ENCODE results near the gene LRRC9.

Gene LRRC9

GRCh38 chr14:59983048-59983447 lies 63.1 kb downstream of the LRRC9 start:
- H3K9me3 ChIP-seq (ENCODE audit: control insufficient read depth, insufficient read depth, low read depth, low read length): no peaks in the 10 kb centered on the region
- no peak overlapping the region for H3K4me3 ChIP-seq (ENCODE audit: low read depth, low read length)
- ChIA-PET POLR2A (no interaction called here), CTCF (interaction anchor here (1.4 kb wide), 1 partner anchor 18 kb away, joined by 6 read pairs; no protein-coding TSS in a partner anchor)
- H3K36me3 ChIP-seq (ENCODE audit: control insufficient read depth in 2 of 2, insufficient read depth in 1 of 2, low read length in 2 of 2): no peaks in the 10 kb centered on the region
- TF ChIP-seq OSR2 (tag by site-specific recombination; IDR thresholded peaks at IDR 0.05) (no peak), WT1 (tag by site-specific recombination; IDR thresholded peaks at IDR 0.05) (no peak), GFI1B (tag by site-specific recombination; IDR thresholded peaks at IDR 0.05) (no peak), ZNF211 (tag by site-specific recombination; IDR thresholded peaks at IDR 0.05; ENCODE audit: low read depth) (no peak), ZNF362 (tag by site-specific recombination; IDR thresholded peaks at IDR 0.05) (no peak), OVOL3 (tag by site-specific recombination; IDR thresholded peaks at IDR 0.05) (no peak), SP2 (tag by site-specific recombination; IDR thresholded peaks at IDR 0.05) (no peak), ZNF37A (tag by site-specific recombination; IDR thresholded peaks at IDR 0.05) (no peak), ZBTB8A (tag by site-specific recombination; IDR thresholded peaks at IDR 0.05) (no peak), ZNF776 (tag by site-specific recombination; IDR thresholded peaks at IDR 0.05; ENCODE audit: borderline replicate concordance) (no peak), ZNF785 (tag by site-specific recombination; IDR thresholded peaks at IDR 0.05) (no peak), ZNF677 (tag by site-specific recombination; IDR thresholded peaks at IDR 0.05) (no peak), ZBTB48 (tag by site-specific recombination; IDR thresholded peaks at IDR 0.05) (no peak)
- H3K4me1 ChIP-seq (ENCODE audit: control insufficient read depth, insufficient read depth, low read length): no peaks in the 10 kb centered on the region
- H3K27ac ChIP-seq (ENCODE audit: extremely low read depth, low read depth, low read length): no peak overlapping the region

GRCh38 chr14:59986556-59987059 lies 66.7 kb downstream of the LRRC9 start:
- CTCF ChIA-PET: interaction anchor here (0.7 kb wide), 1 partner anchor 15 kb away, joined by 3 read pairs; no protein-coding TSS in a partner anchor
- Histone ChIP-seq H3K4me3 (ENCODE audit: low read depth, low read length) (no peak overlapping the region), H3K36me3 (ENCODE audit: control insufficient read depth in 2 of 2, insufficient read depth in 1 of 2, low read length in 2 of 2) (no peaks in the 10 kb centered on the region), H3K4me1 (ENCODE audit: control insufficient read depth, insufficient read depth, low read length) (no peaks in the 10 kb centered on the region), H3K9me3 (ENCODE audit: control insufficient read depth, insufficient read depth, low read depth, low read length) (no peaks in the 10 kb centered on the region), H3K27ac (ENCODE audit: extremely low read depth, low read depth, low read length) (no peak overlapping the region)
- POLR2A ChIA-PET: no interaction called here
- TF ChIP-seq ZNF639 (tag by site-specific recombination; IDR thresholded peaks at IDR 0.05): no peak

- Histone ChIP-seq H3K27ac (ENCODE audit: extremely low read depth, low read depth, low read length) (no peak overlapping the region), H3K36me3 (ENCODE audit: control insufficient read depth in 2 of 2, insufficient read depth in 1 of 2, low read length in 2 of 2) (no peaks in the 10 kb centered on the region)
- CTCF ChIA-PET: interaction anchor here (0.5 kb wide), 1 partner anchor 370 kb away, joined by 3 read pairs; no protein-coding TSS in a partner anchor
Measured at GRCh38 chr14:59997449-59997848, 77.5 kb downstream of the LRRC9 start.

DNA sequence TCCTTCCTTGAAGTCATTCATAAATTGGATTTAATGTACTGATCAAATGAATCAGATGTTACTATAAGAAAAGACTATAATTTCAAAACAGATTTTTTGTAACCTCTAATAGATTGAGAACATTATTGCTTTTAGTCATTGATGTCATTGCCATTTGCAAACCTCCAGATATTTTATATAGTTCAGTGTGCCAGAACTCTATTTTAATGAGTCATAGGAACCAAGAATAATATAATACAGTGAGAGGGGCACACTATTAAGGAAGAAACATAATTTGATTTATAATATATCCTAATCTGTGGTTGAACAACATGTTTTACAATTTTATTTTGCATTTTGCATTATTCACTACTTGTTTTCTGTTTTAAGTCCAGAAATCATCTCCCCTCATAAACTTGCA lies 78.0 kb downstream of the LRRC9 start:
- H3K9me3 ChIP-seq (ENCODE audit: control insufficient read depth, insufficient read depth, low read depth, low read length): no peaks in the 10 kb centered on the region
- H3K4me1 ChIP-seq (ENCODE audit: control insufficient read depth, insufficient read depth, low read length): no peaks in the 10 kb centered on the region
- CTCF ChIA-PET: interaction anchor here (0.5 to 0.7 kb wide), 2 partner anchors 33 to 370 kb away, joined by 3 read pairs; no protein-coding TSS in a partner anchor
- no peak overlapping the region for H3K27ac ChIP-seq (ENCODE audit: extremely low read depth, low read depth, low read length)
- no peak overlapping the region for H3K4me3 ChIP-seq (ENCODE audit: low read depth, low read length)
- no peak for TF ChIP-seq KLF7 (tag by site-specific recombination; IDR thresholded peaks at IDR 0.05; ENCODE audit: borderline replicate concordance)
- TF ChIP-seq KLF17 (tag by site-specific recombination; IDR thresholded peaks at IDR 0.05): no peak
- TF ChIP-seq BCL6B (tag by site-specific recombination; IDR thresholded peaks at IDR 0.05): no peak
- TF ChIP-seq ATF2 (tag by site-specific recombination; IDR thresholded peaks at IDR 0.05; ENCODE audit: low read depth): no peak
- no peak for TF ChIP-seq GFI1B (tag by site-specific recombination; IDR thresholded peaks at IDR 0.05)
- no peak for TF ChIP-seq ZNF530 (tag by site-specific recombination; IDR thresholded peaks at IDR 0.05; ENCODE audit: low read depth)
- TF ChIP-seq, protein P1, sequence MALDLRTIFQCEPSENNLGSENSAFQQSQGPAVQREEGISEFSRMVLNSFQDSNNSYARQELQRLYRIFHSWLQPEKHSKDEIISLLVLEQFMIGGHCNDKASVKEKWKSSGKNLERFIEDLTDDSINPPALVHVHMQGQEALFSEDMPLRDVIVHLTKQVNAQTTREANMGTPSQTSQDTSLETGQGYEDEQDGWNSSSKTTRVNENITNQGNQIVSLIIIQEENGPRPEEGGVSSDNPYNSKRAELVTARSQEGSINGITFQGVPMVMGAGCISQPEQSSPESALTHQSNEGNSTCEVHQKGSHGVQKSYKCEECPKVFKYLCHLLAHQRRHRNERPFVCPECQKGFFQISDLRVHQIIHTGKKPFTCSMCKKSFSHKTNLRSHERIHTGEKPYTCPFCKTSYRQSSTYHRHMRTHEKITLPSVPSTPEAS (tag by site-specific recombination; IDR thresholded peaks at IDR 0.05): no peak
- H3K36me3 ChIP-seq (ENCODE audit: control insufficient read depth in 2 of 2, insufficient read depth in 1 of 2, low read length in 2 of 2): no peaks in the 10 kb centered on the region
- POLR2A ChIA-PET: no interaction called here

More at GRCh38 chr14:59997449-59997848, 77.5 kb downstream of the LRRC9 start:
- no peaks in the 10 kb centered on the region for H3K9me3 ChIP-seq (ENCODE audit: control insufficient read depth, insufficient read depth, low read depth, low read length)
- TF ChIP-seq SCRT2 (tag by site-specific recombination; IDR thresholded peaks at IDR 0.05): peak; percentile 47; the same call in 1 of the 2 replicates
- no peak for TF ChIP-seq ZNF416 (tag by site-specific recombination; IDR thresholded peaks at IDR 0.05)
- TF ChIP-seq ZFP41 (tag by site-specific recombination; IDR thresholded peaks at IDR 0.05; ENCODE audit: borderline replicate concordance): no peak
- no peak overlapping the region for H3K4me3 ChIP-seq (ENCODE audit: low read depth, low read length)
- H3K4me1 ChIP-seq (ENCODE audit: control insufficient read depth, insufficient read depth, low read length): no peaks in the 10 kb centered on the region
- POLR2A ChIA-PET: no interaction called here
